ENCODE results near the gene INPP5B. TPM values are rescaled to one million over a fixed set of nuclear protein-coding genes. Genes with fewer than 3 reads are reported as not detected.

INPP5B gene
- total and polyA plus RNA-seq, 2 of the 13 experiments (the other 11 are each of a cell fraction or from before 2014, with no cell fraction given) = 9.0 to 9.8 TPM

DNA sequence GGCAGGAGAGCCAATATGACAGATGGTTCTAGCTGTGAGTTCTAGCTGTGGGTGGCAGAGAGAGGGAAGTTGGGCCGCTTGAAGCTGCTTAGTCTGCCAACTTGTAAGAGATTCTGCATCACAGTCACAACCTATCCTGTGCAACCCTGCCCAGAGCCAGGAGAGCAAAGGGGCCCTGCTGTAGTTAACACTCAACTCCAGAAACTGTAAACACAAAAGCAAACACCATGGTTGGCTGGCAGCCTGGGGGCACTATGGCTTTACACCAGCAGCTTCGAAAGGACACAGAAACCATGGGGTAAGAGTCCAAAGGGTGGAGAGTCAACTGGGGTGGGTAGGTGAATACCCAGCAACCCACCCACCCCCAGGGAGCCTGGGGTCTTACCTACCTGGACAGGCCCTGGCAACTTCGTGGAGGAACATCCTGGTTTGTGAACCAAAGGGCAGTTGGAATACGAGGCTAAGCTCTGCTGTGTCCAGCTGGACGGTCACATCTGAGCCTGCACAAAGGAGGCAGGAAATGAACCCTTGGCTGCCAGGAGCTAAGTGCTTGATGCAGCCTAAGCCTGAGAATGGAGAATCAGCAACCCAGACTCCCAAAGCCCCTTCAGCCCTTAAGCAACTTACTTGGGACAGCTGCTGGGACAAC, 6.4 kb downstream of the INPP5B start (continued):
- TF ChIP-seq, protein P1, sequence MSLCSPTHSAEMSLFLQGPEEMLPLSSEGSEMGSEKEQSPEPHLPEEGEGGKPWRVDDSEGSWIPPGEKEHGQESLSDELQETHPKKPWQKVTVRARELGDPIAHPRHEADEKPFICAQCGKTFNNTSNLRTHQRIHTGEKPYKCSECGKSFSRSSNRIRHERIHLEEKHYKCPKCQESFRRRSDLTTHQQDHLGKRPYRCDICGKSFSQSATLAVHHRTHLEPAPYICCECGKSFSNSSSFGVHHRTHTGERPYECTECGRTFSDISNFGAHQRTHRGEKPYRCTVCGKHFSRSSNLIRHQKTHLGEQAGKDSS (CRISPR knock-in tag; IDR thresholded peaks at IDR 0.05; ENCODE audit: borderline replicate concordance, low read depth) = no peak
- TF ChIP-seq EEA1 (CRISPR knock-in tag; IDR thresholded peaks at IDR 0.05; ENCODE audit: borderline replicate concordance) = no peak
- TF ChIP-seq, protein P2, sequence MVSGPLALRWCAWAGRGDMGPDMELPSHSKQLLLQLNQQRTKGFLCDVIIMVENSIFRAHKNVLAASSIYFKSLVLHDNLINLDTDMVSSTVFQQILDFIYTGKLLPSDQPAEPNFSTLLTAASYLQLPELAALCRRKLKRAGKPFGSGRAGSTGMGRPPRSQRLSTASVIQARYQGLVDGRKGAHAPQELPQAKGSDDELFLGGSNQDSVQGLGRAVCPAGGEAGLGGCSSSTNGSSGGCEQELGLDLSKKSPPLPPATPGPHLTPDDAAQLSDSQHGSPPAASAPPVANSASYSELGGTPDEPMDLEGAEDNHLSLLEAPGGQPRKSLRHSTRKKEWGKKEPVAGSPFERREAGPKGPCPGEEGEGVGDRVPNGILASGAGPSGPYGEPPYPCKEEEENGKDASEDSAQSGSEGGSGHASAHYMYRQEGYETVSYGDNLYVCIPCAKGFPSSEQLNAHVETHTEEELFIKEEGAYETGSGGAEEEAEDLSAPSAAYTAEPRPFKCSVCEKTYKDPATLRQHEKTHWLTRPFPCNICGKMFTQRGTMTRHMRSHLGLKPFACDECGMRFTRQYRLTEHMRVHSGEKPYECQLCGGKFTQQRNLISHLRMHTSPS (CRISPR knock-in tag; IDR thresholded peaks at IDR 0.05; ENCODE audit: low read depth) = peak; percentile 69; the same call in 1 of the 2 replicates
- no peak for TF ChIP-seq GABPA (IDR thresholded peaks at IDR 0.05; ENCODE audit: low read depth, low read length)
- TF ChIP-seq GABPA (CRISPR knock-in tag; IDR thresholded peaks at IDR 0.05; ENCODE audit: low read depth) = 0 out of 2 replicates have a peak, but pooled peaks have one; percentile 7
- TF ChIP-seq NR2F6 (IDR thresholded peaks at IDR 0.05) = no peak
- TF ChIP-seq NR2F6 (CRISPR knock-in tag; IDR thresholded peaks at IDR 0.05) = no peak; the same call in 1 of the 2 replicates
- TF ChIP-seq ZBTB43 (CRISPR knock-in tag; conservative IDR thresholded peaks at IDR 0.05) = 0 out of 2 replicates have a peak, but pooled peaks have one; percentile 39
- TF ChIP-seq ZNF18 (CRISPR knock-in tag; IDR thresholded peaks at IDR 0.05; ENCODE audit: insufficient replicate concordance) = no peak
- no peak for TF ChIP-seq ATF5 (CRISPR knock-in tag; IDR thresholded peaks at IDR 0.05; ENCODE audit: low read depth)
- TF ChIP-seq ZNF333 (CRISPR knock-in tag; IDR thresholded peaks at IDR 0.05; ENCODE audit: borderline replicate concordance) = no peak
- no peak for TF ChIP-seq ZKSCAN8 (CRISPR knock-in tag; IDR thresholded peaks at IDR 0.05; ENCODE audit: borderline replicate concordance)
- no peak for TF ChIP-seq ZNF382 (CRISPR knock-in tag; IDR thresholded peaks at IDR 0.05; ENCODE audit: borderline replicate concordance)
- no peak for TF ChIP-seq TBX3 (IDR thresholded peaks at IDR 0.05; ENCODE audit: borderline replicate concordance)
- TF ChIP-seq, protein P3, sequence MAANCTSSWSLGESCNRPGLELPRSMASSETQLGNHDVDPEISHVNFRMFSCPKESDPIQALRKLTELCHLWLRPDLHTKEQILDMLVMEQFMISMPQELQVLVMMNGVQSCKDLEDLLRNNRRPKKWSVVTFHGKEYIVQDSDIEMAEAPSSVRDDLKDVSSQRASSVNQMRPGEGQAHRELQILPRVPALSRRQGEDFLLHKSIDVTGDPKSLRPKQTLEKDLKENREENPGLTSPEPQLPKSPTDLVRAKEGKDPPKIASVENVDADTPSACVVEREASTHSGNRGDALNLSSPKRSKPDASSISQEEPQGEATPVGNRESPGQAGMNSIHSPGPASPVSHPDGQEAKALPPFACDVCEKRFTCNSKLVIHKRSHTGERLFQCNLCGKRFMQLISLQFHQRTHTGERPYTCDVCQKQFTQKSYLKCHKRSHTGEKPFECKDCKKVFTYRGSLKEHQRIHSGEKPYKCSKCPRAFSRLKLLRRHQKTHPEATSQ (CRISPR knock-in tag; IDR thresholded peaks at IDR 0.05; ENCODE audit: borderline replicate concordance) = no peak
- TF ChIP-seq ZNF747 (CRISPR knock-in tag; IDR thresholded peaks at IDR 0.05; ENCODE audit: borderline replicate concordance) = no peak
- no peak for TF ChIP-seq SPEN (CRISPR knock-in tag; IDR thresholded peaks at IDR 0.05; ENCODE audit: low read depth)
- TF ChIP-seq RCOR2 (CRISPR knock-in tag; IDR thresholded peaks at IDR 0.05) = no peak
- no peak for TF ChIP-seq ZNF543 (CRISPR knock-in tag; IDR thresholded peaks at IDR 0.05)
- no peak for TF ChIP-seq SOX6 (IDR thresholded peaks at IDR 0.05)
- peak; percentile 51; the same call in 1 of the 2 replicates for TF ChIP-seq SOX6 (CRISPR knock-in tag; IDR thresholded peaks at IDR 0.05)
